Mesothelial cell of epicardium (in vitro differentiated cells): ENCODE results near the gene PNN. TPM values are rescaled to one million over a fixed set of nuclear protein-coding genes. Genes with fewer than 3 reads are reported as not detected.

Source experiments
- DNase-seq, 2 experiments: peaks; one replicate each; pipeline ENCODE4 v3.0.0; 2021; ENCODE audit warnings: low spot score in 2 of 2; ENCODE audit not compliant: unreplicated experiment in 2 of 2
- H3K27ac Mint-ChIP-seq: 2 replicates; pipeline ENCODE4 v1.8.0; 2021; ENCODE audit warnings: mixed read lengths
- H3K27me3 Mint-ChIP-seq: 2 replicates; pipeline ENCODE4 v1.8.0; 2021; ENCODE audit warnings: low read depth, mixed read lengths
- H3K36me3 Mint-ChIP-seq: 2 replicates; pipeline ENCODE4 v1.8.0; 2021; ENCODE audit warnings: mixed read lengths
- H3K4me1 Mint-ChIP-seq: 2 replicates; pipeline ENCODE4 v1.8.0; 2021; ENCODE audit warnings: mixed read lengths
- H3K4me3 Mint-ChIP-seq: 2 replicates; pipeline ENCODE4 v1.8.0; 2021; ENCODE audit warnings: mild to moderate bottlenecking, moderate library complexity, mixed read lengths
- H3K9me3 Mint-ChIP-seq: 2 replicates; pipeline ENCODE4 v1.8.0; 2021; ENCODE audit warnings: mixed read lengths
- CTCF ChIP-seq: fragments of 200-600 bp; sonication (generic); IDR thresholded peaks from one replicate; pipeline ENCODE4 v1.5.0; 2021; ENCODE audit warnings: antibody characterized with exemption; ENCODE audit not compliant: unreplicated experiment
- total RNA-seq: library from RNA; stranded (reverse); gene quantifications from 3 replicates; pipeline ENCODE4 v1.2.1, GENCODE V29; 2021

Gene PNN
- total RNA-seq, 1 donor from 2014 or later = 131 TPM

DNA sequence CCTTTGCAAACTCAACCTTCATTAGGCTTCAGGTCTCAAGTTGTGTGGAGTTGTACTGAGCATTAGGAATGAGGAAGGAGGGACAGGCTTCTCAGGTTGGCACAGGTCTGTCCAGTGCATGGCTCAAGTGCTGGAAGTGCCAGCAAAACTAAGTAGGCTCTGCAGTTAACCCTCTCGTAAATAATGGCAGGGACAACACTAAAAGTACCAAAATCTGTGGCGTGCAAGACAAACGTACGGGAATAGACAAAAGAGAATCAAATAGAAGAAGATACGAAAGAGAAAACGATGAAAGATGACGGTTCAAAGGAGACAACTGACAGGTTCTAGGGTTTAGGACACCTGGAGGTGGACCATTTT, 5.5 kb upstream of the PNN start:
- Mint-ChIP-seq H3K27me3 (no peaks in the 10 kb centered on the region), H3K9me3 (no peaks in the 10 kb centered on the region), H3K27ac (peak overlapping the region; percentile 94), H3K4me3 (peak overlapping the region; percentile 83), H3K4me1 (peaks cover 22% of the 10 kb centered on the region), H3K36me3 (peaks cover 6% of the 10 kb centered on the region)
- no peak for DNase-seq
- TF ChIP-seq CTCF = no peak

GRCh38 chr14:39173198-39173597, 1.9 kb upstream of the PNN start:
- no peak for DNase-seq
- H3K27me3 Mint-ChIP-seq = no peaks in the 10 kb centered on the region
- peak overlapping the region; percentile 72 for H3K27ac Mint-ChIP-seq
- peaks cover 25% of the 10 kb centered on the region for H3K4me1 Mint-ChIP-seq
- no peak for TF ChIP-seq CTCF
- H3K36me3 Mint-ChIP-seq = peaks cover 10% of the 10 kb centered on the region
- H3K4me3 Mint-ChIP-seq = peak overlapping the region; percentile 32
- no peaks in the 10 kb centered on the region for H3K9me3 Mint-ChIP-seq

DNA sequence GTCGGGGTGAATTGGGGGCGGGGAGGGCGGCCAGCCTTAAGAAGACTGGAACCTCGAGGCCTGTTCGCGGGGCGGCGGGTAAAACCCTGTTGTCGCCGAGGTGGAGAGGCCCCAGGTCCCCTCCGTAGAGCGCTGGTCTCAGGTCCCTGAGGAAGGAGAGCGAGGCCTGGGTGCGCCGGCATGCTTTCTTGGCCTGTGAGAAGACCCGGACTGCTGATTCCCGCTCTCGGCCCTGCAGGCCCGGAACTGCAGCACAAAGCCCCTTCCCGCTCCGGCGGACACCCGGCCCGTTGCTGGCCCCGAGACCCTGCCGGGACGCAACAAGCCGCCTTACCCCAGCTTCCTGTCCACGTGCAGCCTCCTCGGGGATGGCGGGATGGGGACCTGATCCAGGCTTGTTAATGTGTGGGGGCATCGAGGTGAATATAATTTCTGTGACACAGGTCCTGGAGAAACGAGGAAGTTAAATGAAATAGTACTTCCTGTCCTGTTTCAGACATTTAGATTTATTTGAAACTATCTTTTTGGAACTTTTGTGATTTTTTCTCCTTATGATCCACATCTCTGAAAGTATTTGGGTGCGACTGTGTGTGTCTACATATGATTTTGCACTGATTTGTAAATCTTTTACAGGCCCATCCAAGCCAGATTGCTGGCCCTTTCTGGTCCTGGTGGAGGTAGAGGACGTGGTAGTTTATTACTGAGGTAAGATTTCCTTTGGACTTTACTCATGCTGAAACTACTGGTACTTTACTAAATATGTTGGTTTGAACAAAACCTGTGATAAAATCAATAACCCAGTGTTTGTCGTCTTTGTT, 600 bp downstream of the PNN start:
- Mint-ChIP-seq H3K4me1 (peaks cover 14% of the 10 kb centered on the region), H3K27ac (peak overlapping the region; percentile 100), H3K9me3 (no peaks in the 10 kb centered on the region), H3K36me3 (peaks cover 19% of the 10 kb centered on the region), H3K4me3 (peak overlapping the region; percentile 95), H3K27me3 (no peaks in the 10 kb centered on the region)
- peak in 1 of 2 experiments; percentile 70 for DNase-seq
- no peak for TF ChIP-seq CTCF

DNA sequence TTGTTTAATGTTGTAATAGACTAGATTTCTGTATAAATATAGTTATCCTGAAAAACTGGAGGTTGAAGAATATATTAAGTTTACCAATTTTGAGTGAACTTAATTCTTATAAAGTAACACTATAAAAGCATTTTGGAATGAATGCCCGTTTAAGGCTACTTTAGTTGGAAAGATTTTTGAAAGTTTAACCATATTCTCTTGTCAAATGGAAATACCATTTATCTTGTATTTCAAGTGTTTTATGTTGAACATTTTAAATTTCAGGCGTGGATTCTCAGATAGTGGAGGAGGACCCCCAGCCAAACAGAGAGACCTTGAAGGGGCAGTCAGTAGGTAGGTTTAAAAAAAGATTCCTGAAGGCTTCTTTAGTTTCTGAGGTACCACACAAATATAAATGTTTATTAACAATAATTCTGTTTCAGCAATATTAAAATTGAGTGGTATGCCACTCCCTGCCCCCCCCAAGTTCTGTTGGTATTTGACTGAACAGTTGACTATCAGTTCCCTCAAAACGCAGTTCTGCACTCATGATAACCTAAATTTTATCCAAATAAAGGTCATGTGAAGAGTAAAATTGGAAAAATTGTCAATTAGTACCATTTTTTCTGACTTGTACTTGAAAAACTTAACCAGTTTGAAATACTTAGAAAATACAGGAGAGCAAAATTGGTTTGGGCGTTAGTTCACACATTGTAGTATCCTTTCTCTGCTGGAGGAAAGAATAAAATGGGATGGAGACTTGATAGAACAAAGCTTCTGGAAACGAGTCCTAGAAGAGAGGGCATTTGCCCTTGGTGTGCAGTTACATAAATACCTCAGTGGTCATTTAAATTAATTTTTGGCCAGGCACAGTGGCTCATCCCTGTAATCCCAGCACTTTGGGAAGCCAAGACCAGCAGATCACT, 1.5 kb downstream of the PNN start:
- H3K27ac Mint-ChIP-seq = peak overlapping the region; percentile 100
- no peak for TF ChIP-seq CTCF
- peak overlapping the region; percentile 95 for H3K4me3 Mint-ChIP-seq
- H3K4me1 Mint-ChIP-seq = peaks cover 11% of the 10 kb centered on the region
- no peaks in the 10 kb centered on the region for H3K27me3 Mint-ChIP-seq
- peaks cover 19% of the 10 kb centered on the region for H3K36me3 Mint-ChIP-seq
- no peak for DNase-seq
- H3K9me3 Mint-ChIP-seq = no peaks in the 10 kb centered on the region

- no peaks in the 10 kb centered on the region for H3K9me3 Mint-ChIP-seq
- no peak for DNase-seq
- H3K27ac Mint-ChIP-seq = peak overlapping the region; percentile 56
- H3K27me3 Mint-ChIP-seq = no peaks in the 10 kb centered on the region
- TF ChIP-seq CTCF = no peak
- H3K4me1 Mint-ChIP-seq = peaks cover 11% of the 10 kb centered on the region
- peaks cover 19% of the 10 kb centered on the region for H3K36me3 Mint-ChIP-seq
- peak overlapping the region; percentile 50 for H3K4me3 Mint-ChIP-seq
These were observed 2.1 kb downstream of the PNN start for GRCh38 chr14:39177168-39177545.
